SH-SY5Y (cell line): ENCODE results near the gene EEIG2.

Experiments used
- GATA2 ChIP-seq: IDR thresholded peaks from 2 replicates; pipeline ENCODE4 v1.6.1; 2011; ENCODE audit warnings: mild to moderate bottlenecking, low read depth, low read length
- GATA3 ChIP-seq: IDR thresholded peaks from 2 replicates; pipeline ENCODE4 v1.6.1; 2011; ENCODE audit warnings: low read depth, mild to moderate bottlenecking, low read length, moderate library complexity

The EEIG2 gene

DNA sequence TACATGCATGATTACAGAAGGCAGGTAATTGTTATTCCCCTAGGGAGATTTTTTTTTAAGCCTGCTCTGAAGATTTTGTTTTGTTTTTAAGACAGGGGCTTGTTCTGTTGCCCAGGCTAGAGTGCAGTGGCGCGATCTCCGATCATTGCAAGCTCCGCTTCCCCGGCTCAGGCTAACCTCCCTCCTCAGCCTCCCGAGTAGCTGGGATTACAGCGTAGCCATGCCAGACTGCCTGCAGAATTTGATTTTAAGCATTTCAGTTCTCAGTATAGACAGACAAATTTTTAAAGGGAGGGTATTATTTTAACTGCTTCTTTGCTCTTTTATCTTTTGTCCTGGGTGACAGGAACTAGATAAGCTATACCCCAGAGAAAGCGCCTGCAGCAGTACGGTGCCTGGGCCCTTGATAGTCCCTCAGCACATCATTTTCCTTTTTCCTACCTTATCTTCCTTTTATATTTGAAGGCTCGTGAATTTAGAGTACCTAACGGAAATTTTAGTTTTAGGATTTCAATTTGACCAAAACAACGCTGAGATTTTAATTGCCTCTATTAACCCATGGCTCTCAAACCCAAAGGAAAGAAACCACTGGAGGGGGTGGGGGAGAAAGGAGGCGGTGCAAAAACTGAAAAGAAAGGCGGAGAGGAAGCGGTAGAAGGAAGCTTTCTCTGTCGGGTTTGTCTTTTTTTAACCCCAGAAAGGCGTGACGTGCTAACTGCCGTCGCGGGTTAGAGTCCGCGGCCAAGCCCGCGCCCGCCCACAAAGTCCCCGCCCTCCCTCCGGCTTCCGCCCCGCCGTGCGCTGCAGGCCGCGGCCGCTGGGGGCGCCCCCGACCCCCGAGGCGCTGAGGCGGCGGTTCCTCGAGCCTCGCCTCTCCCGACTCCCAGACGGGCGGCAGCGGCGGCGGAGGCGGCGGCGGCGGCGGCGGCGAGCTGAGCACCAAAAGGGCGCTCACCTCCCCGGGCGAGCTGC, at the start of gene EEIG2:
EEIG2 (plus strand) TSS at position 886 of the 972 bp plus-strand sequence. CDS start 329 bp downstream, outside the sequence.
- TF ChIP-seq GATA3 (no peak), GATA2 (peak; percentile 15; the same call in 1 of the 2 replicates)

DNA sequence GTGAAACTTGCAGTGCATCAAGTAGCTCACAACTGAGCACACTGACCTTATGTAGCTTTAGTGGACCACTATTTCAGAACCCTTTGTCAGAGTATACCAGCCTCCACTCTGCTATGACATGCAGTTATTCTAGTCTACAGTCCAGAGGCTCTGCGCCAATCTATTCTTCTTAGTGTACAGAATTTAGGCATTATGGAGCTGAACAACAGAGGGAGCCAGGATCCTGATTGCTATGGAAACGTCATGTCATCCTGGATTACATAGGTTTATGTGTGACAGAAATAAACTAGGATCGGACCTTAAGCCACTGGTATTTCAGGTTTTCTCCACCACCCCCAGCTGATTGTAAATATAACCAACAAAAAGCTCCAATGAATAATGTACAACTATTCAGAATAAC, 48.1 kb upstream of the EEIG2 start:
- no peak for TF ChIP-seq GATA2
- no peak for TF ChIP-seq GATA3

- no peak for TF ChIP-seq GATA3
- no peak for TF ChIP-seq GATA2
Measured at GRCh38 chr1:108512239-108513043, 47.5 kb upstream of the EEIG2 start.

DNA sequence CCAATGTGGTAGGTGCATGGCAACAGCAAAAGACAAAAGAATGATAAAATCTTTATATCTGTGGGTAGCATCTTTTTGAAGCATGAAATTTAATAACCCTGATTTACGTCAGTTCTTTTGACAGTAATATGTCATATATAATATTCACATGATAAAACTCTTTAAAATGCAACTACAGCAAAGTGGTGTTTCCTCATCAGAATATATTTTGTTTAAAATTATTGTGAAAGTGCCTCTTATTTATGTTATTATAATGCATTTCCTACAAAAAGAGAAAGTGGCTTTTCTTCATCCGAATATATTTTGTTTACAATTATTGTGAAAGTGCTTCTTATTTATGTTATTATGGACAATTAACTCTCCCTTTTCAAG, 46.9 kb upstream of the EEIG2 start:
- TF ChIP-seq GATA2 (no peak), GATA3 (no peak)

DNA sequence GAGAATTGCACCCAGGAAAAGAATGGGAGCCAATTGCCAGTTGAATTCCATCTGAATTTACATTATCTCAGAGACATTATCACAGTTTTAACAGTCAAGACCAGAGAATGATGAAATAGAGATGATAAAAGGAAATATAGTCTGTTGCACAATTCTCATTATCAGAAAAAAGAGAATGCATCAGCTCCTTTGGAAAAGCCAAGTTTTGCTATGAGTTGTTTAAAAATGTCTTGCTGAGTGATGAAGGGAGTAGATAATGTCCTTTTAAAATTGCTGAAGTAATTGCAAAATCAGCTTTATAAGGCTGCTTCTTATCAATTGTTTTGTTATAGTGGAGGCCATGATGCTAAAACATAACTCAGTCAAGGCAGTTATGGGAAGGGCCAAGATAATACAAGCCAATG, 37.9 kb upstream of the EEIG2 start:
- TF ChIP-seq GATA2 (no peak), GATA3 (no peak)

DNA sequence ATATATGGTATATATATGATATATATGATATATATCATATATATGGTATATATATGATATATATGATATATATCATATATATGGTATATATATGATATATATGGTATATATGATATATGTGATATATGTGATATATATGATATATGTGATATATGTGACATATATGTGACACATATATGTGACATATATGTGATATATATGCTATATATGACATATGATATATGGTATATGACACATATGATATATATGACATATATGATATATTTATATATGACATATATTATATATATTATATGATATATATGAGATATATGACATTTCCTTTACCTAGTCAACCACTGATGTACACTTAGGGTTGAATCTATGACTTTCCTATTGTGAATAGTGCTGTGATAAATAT, 36.1 kb upstream of the EEIG2 start:
- TF ChIP-seq GATA3 (no peak), GATA2 (no peak)

GRCh38 chr1:108524676-108525075, 35.2 kb upstream of the EEIG2 start:
- TF ChIP-seq GATA2 (no peak), GATA3 (no peak)

- TF ChIP-seq GATA2 (no peak), GATA3 (no peak)
Measured at GRCh38 chr1:108527135-108527534, 32.8 kb upstream of the EEIG2 start.

GRCh38 chr1:108527837-108528236, 32.1 kb upstream of the EEIG2 start:
- no peak for TF ChIP-seq GATA2
- TF ChIP-seq GATA3 = no peak

GRCh38 chr1:108531444-108531843, 28.5 kb upstream of the EEIG2 start:
- TF ChIP-seq GATA2 (no peak), GATA3 (no peak)

GRCh38 chr1:108532730-108533129, 27.2 kb upstream of the EEIG2 start:
- TF ChIP-seq GATA2 = no peak
- TF ChIP-seq GATA3 = no peak

DNA sequence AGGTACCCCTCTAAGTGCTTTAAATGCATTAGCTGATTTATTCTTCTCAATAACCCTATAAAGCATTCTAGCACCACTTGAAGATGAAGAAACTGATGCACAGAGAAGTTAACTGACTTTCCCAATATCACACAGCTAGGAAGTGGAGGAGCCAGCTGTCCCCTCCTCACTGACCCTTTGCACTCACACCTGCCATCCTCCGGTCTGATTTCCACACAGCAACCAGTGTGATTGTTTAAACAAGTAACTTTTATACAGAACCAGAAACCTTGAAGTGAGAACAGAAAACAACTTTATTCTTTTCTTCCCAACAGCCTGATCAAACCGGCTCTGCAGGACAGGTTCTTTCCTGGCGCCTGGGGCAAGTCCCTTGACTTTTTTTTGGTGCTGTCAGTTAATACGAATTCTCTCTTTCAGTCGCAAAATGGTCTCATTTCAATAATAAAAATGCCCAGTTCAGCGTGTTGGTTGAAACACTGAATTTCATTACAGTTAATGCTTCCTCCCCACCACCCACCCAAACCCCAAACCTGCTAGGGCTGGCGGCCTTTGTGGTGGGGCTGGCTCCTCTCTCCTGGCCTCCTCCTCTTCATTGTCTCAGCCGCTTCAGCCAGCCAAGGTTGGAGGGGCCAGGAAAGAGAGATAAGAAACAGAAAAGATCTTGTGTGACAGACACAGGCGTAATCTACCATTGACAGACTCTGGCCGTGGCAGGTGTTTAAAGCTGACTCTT, 26.4 kb upstream of the EEIG2 start:
- no peak for TF ChIP-seq GATA3
- no peak for TF ChIP-seq GATA2

GRCh38 chr1:108534759-108535158, 25.1 kb upstream of the EEIG2 start:
- TF ChIP-seq GATA2 (no peak), GATA3 (no peak)

- TF ChIP-seq GATA3 = 0 out of 2 replicates have a peak, but pooled peaks have one; percentile 42
- TF ChIP-seq GATA2 = peak; percentile 26; the same call in 1 of the 2 replicates
Measured at GRCh38 chr1:108537976-108538375, 21.9 kb upstream of the EEIG2 start.
